HFFc6 (cell line): ENCODE measurements around the gene MTHFD1. TPM values are rescaled to one million over a fixed set of nuclear protein-coding genes. Genes with fewer than 3 reads are reported as not detected.
"Not testable (repeated sequence)": the region's sequence is repeated elsewhere in the genome, so short reads cannot be mapped to it uniquely, and the experiment has no call there.

ENCODE experiments used
- DNase-seq: peaks from one replicate; pipeline ENCODE4 v3.0.0-alpha.2; 2018
- H3K27ac Mint-ChIP-seq: 2 replicates; pipeline ENCODE4 v1.8.0; 2020; ENCODE audit warnings: mild to moderate bottlenecking, mixed read lengths
- H3K27me3 Mint-ChIP-seq: 2 replicates; pipeline ENCODE4 v1.8.0; 2021; ENCODE audit warnings: mild to moderate bottlenecking, moderate library complexity, mixed read lengths; ENCODE audit not compliant: insufficient read depth
- H3K36me3 Mint-ChIP-seq: 2 replicates; pipeline ENCODE4 v1.8.0; 2021; ENCODE audit warnings: low read depth, mixed read lengths
- H3K4me1 Mint-ChIP-seq: 2 replicates; pipeline ENCODE4 v1.8.0; 2020; ENCODE audit warnings: low read depth, mixed read lengths
- H3K4me3 Mint-ChIP-seq: 2 replicates; pipeline ENCODE4 v1.8.0; 2020; ENCODE audit warnings: mild to moderate bottlenecking, moderate library complexity, mixed read lengths
- H3K9me3 Mint-ChIP-seq: 2 replicates; pipeline ENCODE4 v1.8.0; 2020; ENCODE audit warnings: mild to moderate bottlenecking, mixed read lengths
- CTCF ChIP-seq: fragments of 200-600 bp; sonication (generic); IDR thresholded peaks from 2 replicates; pipeline ENCODE4 v1.5.0; 2021; ENCODE audit warnings: antibody characterized with exemption, mild to moderate bottlenecking
- total RNA-seq, 6 experiments: library from RNA; stranded (reverse); fragmentation: NEBNext Ultra II Directional; extraction: Animal tissue kit (Norgen Biotek cat#: 25700); gene quantifications; 2 replicates in 1 of 6; 3 replicates in 5 of 6; pipeline ENCODE4 v1.2.3, GENCODE V29; 2021

The MTHFD1 gene
- total RNA-seq, 6 experiments from 2014 or later, result 81.3 to 116 (median 111) TPM

- peaks cover 21% of the 10 kb centered on the region for H3K36me3 Mint-ChIP-seq
- no peak for TF ChIP-seq CTCF
- peak overlapping the region; percentile 91 for H3K4me3 Mint-ChIP-seq
- peaks cover 3% of the 10 kb centered on the region; the same call in 1 of the 2 replicates for H3K27me3 Mint-ChIP-seq
- peak; percentile 18 for DNase-seq
- H3K4me1 Mint-ChIP-seq, result peaks cover 25% of the 10 kb centered on the region
- peak overlapping the region; percentile 98 for H3K27ac Mint-ChIP-seq
- H3K9me3 Mint-ChIP-seq, result no peaks in the 10 kb centered on the region
These were observed 556 bp downstream of the MTHFD1 start for GRCh38 chr14:64388533-64389285.

- Mint-ChIP-seq H3K36me3 (peaks cover 24% of the 10 kb centered on the region), H3K4me1 (peaks cover 25% of the 10 kb centered on the region), H3K27ac (peak overlapping the region; percentile 42; the same call in 1 of the 2 replicates), H3K27me3 (peaks cover 3% of the 10 kb centered on the region; the same call in 1 of the 2 replicates), H3K9me3 (no peaks in the 10 kb centered on the region), H3K4me3 (no peak overlapping the region)
- TF ChIP-seq CTCF, result 0 out of 2 replicates have a peak, but pooled peaks have one; percentile 10
- no peak for DNase-seq
These were observed 3.1 kb downstream of the MTHFD1 start for GRCh38 chr14:64391113-64391725.

GRCh38 chr14:64391986-64392385 lies 3.8 kb downstream of the MTHFD1 start:
- peaks cover 3% of the 10 kb centered on the region; the same call in 1 of the 2 replicates for H3K27me3 Mint-ChIP-seq
- H3K4me1 Mint-ChIP-seq, result peaks cover 25% of the 10 kb centered on the region
- TF ChIP-seq CTCF, result no peak
- no peak overlapping the region for H3K27ac Mint-ChIP-seq
- no peak for DNase-seq
- no peaks in the 10 kb centered on the region for H3K9me3 Mint-ChIP-seq
- H3K36me3 Mint-ChIP-seq, result peaks cover 24% of the 10 kb centered on the region
- H3K4me3 Mint-ChIP-seq, result no peak overlapping the region

- H3K9me3 Mint-ChIP-seq, H3K27me3 Mint-ChIP-seq, H3K4me3 Mint-ChIP-seq, H3K27ac Mint-ChIP-seq, DNase-seq: not testable (repeated sequence)
- Mint-ChIP-seq H3K4me1 (peaks cover 21% of the 10 kb centered on the region), H3K36me3 (peaks cover 24% of the 10 kb centered on the region)
These were observed 5.1 kb downstream of the MTHFD1 start for GRCh38 chr14:64393189-64393726.

GRCh38 chr14:64394423-64394822 lies 6.3 kb downstream of the MTHFD1 start:
- no peak for DNase-seq
- Mint-ChIP-seq H3K36me3 (peaks cover 24% of the 10 kb centered on the region), H3K27me3 (no peaks in the 10 kb centered on the region), H3K27ac (no peak overlapping the region), H3K4me1 (peaks cover 20% of the 10 kb centered on the region), H3K9me3 (no peaks in the 10 kb centered on the region), H3K4me3 (no peak overlapping the region)
- TF ChIP-seq CTCF, result no peak
